GM18526 (cell line): ENCODE data around the gene KLF13.

Source experiments
- POLR2A ChIP-seq: IDR thresholded peaks from 3 replicates; pipeline ENCODE4 v1.6.1; 2011; ENCODE audit not compliant: insufficient read length; ENCODE audit errors: extremely low read depth

KLF13 gene

GRCh38 chr15:31296646-31297574 lies 29.7 kb upstream of the KLF13 start:
- TF ChIP-seq POLR2A, result no peak

DNA sequence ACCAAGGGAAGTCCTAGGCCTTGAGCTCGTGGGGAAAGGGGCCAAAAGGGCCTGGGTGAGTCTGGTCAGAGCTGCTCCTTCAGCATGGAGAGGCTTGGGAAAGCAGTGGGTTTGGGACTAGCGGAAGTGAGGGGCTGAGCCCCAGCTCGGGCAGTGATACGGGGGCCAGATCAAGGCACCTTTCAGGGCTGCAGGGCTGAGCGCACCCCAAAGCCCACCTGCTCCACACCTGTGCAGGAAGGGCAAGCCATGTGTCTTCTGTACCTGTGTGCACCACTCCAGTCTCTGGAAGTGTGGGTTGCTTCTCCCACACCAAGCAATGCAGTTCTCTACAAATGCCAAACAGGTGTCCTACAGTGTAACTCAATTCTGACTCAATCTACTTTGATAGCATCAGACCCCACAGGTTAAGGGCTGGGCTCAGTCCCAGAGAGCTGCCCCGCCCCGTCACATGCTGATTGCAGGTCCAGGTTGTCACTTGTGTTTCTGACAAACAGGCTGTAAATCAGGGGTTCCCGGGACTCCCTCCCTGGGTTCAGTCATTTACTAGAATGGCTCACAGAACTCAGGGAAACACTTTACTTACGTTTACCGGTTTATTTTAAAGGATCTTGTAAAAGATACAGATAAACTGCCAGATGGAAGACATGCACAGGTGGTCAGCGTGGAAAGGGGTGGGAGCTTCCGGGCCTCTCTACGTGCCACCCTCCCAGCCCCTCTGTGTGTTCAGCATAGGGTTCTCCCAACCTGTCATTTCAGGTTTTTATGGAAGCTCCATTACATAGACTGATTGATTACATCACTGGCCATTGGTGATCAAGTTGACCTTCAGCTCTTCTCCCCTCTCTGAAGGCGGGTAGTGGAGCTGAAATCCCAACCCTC lies 28.8 kb upstream of the KLF13 start:
- no peak for TF ChIP-seq POLR2A

DNA sequence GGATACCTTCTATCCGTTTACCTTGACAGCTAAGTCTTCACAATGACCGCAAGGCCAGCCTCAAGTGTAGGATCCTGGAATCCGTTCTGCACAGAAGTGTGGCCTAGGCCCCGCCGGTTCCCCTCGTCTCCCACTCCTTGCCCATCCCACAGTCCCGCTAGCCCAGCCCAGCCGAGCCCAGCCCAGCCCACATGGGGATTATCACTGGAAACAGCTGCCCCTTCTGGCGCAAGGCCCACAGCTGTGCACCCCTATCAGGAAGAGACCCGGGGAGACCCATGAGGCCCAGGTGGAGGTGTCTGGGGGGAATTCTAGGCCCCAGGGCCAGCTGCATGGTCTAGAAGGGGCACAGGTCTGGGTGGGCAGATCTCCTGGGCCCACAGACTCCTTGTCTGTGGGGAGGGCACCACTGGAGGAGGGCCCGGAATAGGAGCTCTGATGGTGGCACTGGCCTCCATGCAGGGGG lies 27.9 kb upstream of the KLF13 start:
- no peak for TF ChIP-seq POLR2A

- TF ChIP-seq POLR2A, result no peak
Observed at GRCh38 chr15:31300208-31300661, 26.4 kb upstream of the KLF13 start.

DNA sequence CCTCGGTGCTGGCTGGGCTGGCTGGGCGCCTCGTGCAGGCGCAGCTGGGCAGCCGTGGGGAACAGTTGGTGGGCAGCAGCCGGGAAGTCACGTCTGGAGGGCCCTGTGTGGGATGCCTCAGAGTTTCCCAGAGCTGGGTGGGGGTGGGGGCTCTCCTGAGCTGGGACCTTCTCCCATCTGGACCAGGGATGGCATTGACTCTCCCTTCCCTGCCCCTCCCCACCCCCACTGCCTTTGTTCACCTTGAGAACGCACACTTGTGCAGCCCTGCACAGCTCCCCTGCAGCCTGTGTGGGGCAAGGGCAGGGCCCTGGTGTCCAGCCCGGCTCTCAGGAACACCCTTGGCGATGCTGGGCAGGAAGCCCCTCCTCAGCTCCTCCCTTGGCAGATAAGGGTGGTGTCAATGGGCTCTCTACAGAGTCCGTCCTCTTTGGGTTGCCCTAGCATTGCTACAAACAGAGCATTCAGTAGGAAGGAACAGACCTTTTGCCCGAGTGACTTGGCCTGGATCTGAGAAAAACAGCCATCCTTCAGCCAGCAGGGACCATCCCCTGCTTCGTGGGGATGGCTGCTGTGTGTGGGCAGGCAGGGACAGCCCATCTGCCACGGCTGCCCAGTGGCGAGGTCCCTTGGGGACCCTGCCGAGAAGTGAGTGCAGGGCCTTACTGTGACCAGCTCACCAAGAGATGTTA lies 25.5 kb upstream of the KLF13 start:
- no peak for TF ChIP-seq POLR2A

DNA sequence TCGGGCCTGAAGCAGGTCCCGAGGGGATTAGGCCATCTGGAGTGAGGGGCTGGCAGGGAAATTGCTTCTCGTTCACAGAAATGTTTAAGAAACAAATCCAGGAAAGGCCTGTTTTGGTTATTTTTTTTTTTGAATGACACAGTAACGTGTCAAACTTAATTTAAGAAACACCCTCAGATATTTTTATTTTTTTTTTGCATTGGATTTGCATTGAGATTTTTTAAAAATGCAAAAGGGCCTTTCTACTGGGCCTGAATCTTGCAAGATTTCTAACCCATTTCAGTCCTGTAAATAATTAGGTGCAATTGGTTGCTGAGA lies 25.0 kb upstream of the KLF13 start:
- TF ChIP-seq POLR2A, result no peak

DNA sequence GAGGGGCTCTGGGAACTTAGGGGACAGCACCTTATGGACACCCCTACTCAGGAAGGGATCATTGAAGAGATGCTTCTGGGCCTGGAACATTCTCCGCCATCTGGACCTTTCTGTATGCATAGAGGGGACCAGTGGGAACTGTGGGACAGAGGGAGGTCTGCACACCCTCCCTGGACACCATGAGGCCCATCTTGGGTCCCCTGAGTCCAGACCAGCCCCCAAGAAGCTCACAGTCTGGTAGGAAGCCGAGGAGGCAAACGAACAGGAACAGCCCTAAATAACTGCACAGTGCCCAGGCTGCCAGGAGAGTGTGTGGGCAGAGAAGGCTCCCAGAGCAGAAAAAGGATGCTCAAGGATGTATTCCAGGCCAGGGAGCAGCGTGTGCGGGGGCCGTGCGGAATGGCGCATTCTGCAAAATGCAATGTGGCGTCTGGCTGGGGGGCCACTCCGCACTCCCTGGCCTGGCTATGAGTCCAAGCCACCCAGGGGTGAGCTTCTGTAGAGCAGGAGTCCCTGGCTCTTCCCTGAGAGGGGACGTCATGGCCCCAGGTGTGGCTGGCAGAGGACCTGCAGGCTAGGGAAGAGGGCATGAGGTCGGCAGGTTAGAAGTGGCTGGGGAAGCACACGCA lies 24.5 kb upstream of the KLF13 start:
- TF ChIP-seq POLR2A, result no peak

DNA sequence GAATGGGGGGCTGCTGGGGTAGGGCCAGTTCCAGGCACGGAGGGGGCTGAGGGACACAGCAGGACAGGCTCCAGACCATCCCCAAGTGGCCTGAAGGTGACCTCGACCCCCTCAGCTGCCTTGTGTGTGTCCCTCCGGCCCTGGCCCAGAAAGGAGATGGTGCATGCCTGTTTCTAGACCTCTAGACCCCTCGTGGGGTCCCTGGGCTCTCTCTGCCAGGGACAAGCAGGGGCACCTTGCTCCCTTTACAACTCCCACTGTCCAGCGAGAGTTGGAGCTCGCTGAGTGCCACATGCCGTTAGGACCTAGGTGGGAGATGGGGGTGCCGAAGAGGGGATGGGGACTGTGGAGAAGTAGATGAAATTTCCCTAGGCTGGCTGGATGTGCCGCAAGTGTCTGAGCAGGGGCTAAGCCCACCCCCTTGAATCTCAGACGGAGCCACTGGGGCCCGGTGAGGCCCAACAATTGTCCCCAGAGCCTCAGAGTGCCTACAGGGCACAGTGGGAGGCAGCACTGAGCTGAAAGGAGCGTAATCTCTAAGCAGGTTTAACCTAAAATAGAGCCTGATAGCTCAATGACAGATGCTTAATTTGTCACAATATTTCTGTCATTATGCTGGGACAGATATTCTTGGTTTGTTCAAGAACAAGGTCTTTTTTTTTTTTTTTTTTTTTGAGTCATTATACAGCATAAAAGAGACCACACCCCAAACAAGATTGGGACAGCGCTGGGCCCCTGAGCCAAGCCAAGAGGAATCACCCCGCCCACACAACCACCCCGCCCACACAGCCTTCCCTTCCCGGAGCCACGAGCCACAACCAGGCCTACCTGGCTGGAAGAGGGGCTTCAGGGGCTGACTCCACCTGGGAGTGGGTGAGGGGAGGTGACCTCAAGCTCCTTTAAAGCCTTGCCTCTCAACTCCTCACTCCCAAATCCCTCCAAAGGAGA lies 23.6 kb upstream of the KLF13 start:
- TF ChIP-seq POLR2A, result no peak

GRCh38 chr15:31303726-31304648 lies 22.6 kb upstream of the KLF13 start:
- TF ChIP-seq POLR2A, result no peak

DNA sequence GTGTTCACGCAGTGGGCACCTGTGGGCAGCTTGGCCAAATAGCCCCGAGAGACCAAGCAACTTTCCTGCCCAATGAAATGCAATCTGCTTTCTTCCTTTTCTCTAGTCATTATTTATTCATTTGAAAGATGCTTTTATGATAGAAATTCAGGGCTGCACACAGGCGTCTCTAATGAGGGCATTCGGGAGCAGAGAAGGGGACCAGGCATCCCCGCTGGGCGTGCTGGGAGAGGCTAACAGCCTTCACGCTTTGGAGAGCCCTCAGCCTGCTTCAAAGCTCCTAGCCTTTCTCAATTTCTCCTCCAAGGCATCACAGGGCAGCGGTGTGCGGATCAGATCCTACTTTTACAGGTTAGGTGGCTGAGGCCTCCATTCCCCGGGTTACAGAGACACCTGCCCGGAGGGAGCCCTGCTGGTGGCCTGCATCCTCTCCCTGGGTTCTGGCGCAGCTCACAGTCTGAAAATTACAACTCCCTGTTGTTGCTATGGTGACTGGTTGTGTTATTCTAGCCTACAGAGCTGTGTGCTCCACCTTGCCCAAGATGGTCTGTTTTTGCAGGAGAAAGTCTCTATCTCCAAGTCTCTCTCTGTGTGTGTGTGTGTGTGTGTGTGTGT lies 21.8 kb upstream of the KLF13 start:
- no peak for TF ChIP-seq POLR2A

DNA sequence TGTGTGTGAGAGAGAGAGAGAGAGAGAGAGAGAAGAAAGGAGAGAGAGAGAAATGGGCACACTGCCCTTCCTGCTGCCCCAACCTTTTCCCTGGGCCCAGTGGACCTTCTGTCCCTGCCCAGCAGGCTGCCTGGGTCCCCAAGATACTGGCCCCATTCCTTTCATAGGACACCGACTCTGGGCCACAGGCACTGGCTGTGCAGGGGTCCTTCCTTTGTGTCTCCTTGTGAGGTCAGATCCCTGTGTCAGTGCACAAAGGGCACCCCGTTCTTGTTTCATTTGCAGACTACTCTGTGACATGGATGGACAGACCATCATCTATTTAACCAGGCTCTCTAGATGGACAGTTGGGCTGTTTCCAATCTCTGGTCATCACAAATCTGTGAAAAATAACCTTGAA lies 21.3 kb upstream of the KLF13 start:
- no peak for TF ChIP-seq POLR2A

- no peak for TF ChIP-seq POLR2A
Observed at GRCh38 chr15:31305796-31306425, 20.7 kb upstream of the KLF13 start.
